Panc1 (cell line): ENCODE results near the gene ATP5PF. TPM values are rescaled to one million over a fixed set of nuclear protein-coding genes. Genes with fewer than 3 reads are reported as not detected.

Experiments used
- ATAC-seq: fragments of 200-7000 bp; cut with Tn5 transposase; 2 replicates; pipeline ENCODE4 v1.9.1; 2020; ENCODE audit warnings: mild to moderate bottlenecking, moderate library complexity
- BruUV-seq: library from RNA; stranded (reverse); fragments of 400-500 nt; replicated peaks from 2 replicates; lab custom pipeline; 2021; lab: Mats Ljungman, UMichigan
- CTCF ChIA-PET: fragments of 300-600 bp; sonication (Branson Sonifier 250); formaldehyde crosslinking; loops from one replicate; lab custom pipeline; 2022; ENCODE audit warnings: antibody characterized with exemption; lab: Charles Lee
- POLR2A ChIA-PET: fragments of 300-600 bp; sonication (Branson Sonifier 250); formaldehyde crosslinking; loops from one replicate; lab custom pipeline; 2022; ENCODE audit warnings: antibody characterized with exemption; lab: Charles Lee
- DNase-seq: peaks from one replicate; pipeline ENCODE4 v3.0.0-alpha.2; 2010; ENCODE audit warnings: low read depth, low spot score
- H3K27ac ChIP-seq: 2 replicates; pipeline ENCODE4 v1.5.1; 2011; ENCODE audit warnings: mild to moderate bottlenecking, low read length, inconsistent platforms
- H3K27me3 ChIP-seq: fragments of 200-500 bp; sonication (Bioruptor generic); 2 replicates; pipeline ENCODE4 v1.6.0; 2014; ENCODE audit warnings: low read length, inconsistent platforms; ENCODE audit not compliant: control insufficient read depth, insufficient read depth
- H3K36me3 ChIP-seq: fragments of 200-500 bp; sonication (Bioruptor generic); 2 replicates; pipeline ENCODE4 v1.5.1; 2014; ENCODE audit warnings: inconsistent platforms, mild to moderate bottlenecking, low read length, moderate library complexity; ENCODE audit not compliant: control insufficient read depth, insufficient read depth
- H3K4me1 ChIP-seq: 2 replicates; pipeline ENCODE4 v1.5.1; 2011; ENCODE audit warnings: inconsistent platforms, mild to moderate bottlenecking, low read length, moderate library complexity; ENCODE audit not compliant: control insufficient read depth, insufficient read depth
- H3K4me3 ChIP-seq, 2 experiments: 2 replicates each; pipeline ENCODE4 v1.5.1; 2011 to 2012; ENCODE audit warnings: low read depth in 2 of 2, low read length in 2 of 2, mild to moderate bottlenecking in 2 of 2, inconsistent platforms in 1 of 2, moderate library complexity in 1 of 2
- H3K9me3 ChIP-seq: fragments of 200-500 bp; sonication (Bioruptor generic); 2 replicates; pipeline ENCODE4 v1.5.1; 2014; ENCODE audit warnings: low read depth, mild to moderate bottlenecking, inconsistent platforms, low read length, moderate library complexity; ENCODE audit not compliant: control insufficient read depth, insufficient read depth
- CTCF ChIP-seq: fragments of 450-650 bp; IDR thresholded peaks from 2 replicates; pipeline ENCODE4 v1.5.1; 2017; ENCODE audit warnings: mild to moderate bottlenecking
- POLR2AphosphoS5 ChIP-seq: IDR thresholded peaks from 2 replicates; pipeline ENCODE4 v1.6.1; 2012; ENCODE audit warnings: mild to moderate bottlenecking, low read depth, low read length, moderate library complexity
- REST ChIP-seq, 2 experiments: IDR thresholded peaks; 2 replicates each; pipeline ENCODE4 v1.6.1; 2011 to 2012; ENCODE audit warnings: low read depth in 2 of 2, control low read depth in 1 of 2, low read length in 1 of 2, mild to moderate bottlenecking in 1 of 2, moderate library complexity in 1 of 2; ENCODE audit not compliant: insufficient read depth in 1 of 2
- SIN3A ChIP-seq: IDR thresholded peaks from 2 replicates; pipeline ENCODE4 v1.6.1; 2012; ENCODE audit warnings: low read depth, mild to moderate bottlenecking, low read length, moderate library complexity, borderline replicate concordance; ENCODE audit not compliant: insufficient read depth
- TCF7L2 ChIP-seq: IDR thresholded peaks from 2 replicates; pipeline ENCODE4 v1.6.1; 2011; ENCODE audit warnings: mild to moderate bottlenecking, low read depth, low read length, inconsistent platforms
- in situ Hi-C: cut with HindIII; loops from 2 replicates; pipeline ENCODE4 v1.10.0; 2016; ENCODE audit warnings: low sequenced_read_pairs, low pct_unique_long_range_greater_than_20kb
- intact Hi-C: fragments of 100-400 bp; cut with micrococcal nuclease; formaldehyde crosslinking; loops from one replicate; pipeline ENCODE4 v1.10.0; 2022; ENCODE audit not compliant: unreplicated experiment
- total RNA-seq: library from RNA; stranded (reverse); gene quantifications from one replicate; pipeline ENCODE4 v1.2.1, GENCODE V29; 2021; ENCODE audit not compliant: unreplicated experiment

ATP5PF gene
- total RNA-seq, 1 experiment from 2014 or later = 103 TPM

- no peak for TF ChIP-seq CTCF
- TF ChIP-seq TCF7L2 = no peak
- no peak for TF ChIP-seq SIN3A
- TF ChIP-seq REST (IDR thresholded peaks at IDR 0.05; ENCODE audit: insufficient read depth in 1 of 2, low read depth in 2 of 2, low read length in 1 of 2) = no peak
- no peak for TF ChIP-seq POLR2AphosphoS5
- DNase-seq = no peak
- ATAC-seq = no peak
- in situ Hi-C loops (no loop called here), intact Hi-C loops (no loop called here)
- CTCF ChIA-PET = no interaction called here
- Histone ChIP-seq H3K4me1 (no peaks in the 10 kb centered on the region), H3K27me3 (no peaks in the 10 kb centered on the region), H3K27ac (no peak overlapping the region), H3K9me3 (no peaks in the 10 kb centered on the region), H3K4me3 (no peak overlapping the region), H3K36me3 (no peaks in the 10 kb centered on the region)
- POLR2A ChIA-PET = no interaction called here
- BruUV-seq = no TSS peak
These were observed 24.9 kb downstream of the ATP5PF start for GRCh38 chr21:25709684-25710265.

- no peak overlapping the region for H3K4me3 ChIP-seq
- H3K36me3 ChIP-seq = no peaks in the 10 kb centered on the region
- no peaks in the 10 kb centered on the region for H3K27me3 ChIP-seq
- ATAC-seq (no peak), DNase-seq (peak; percentile 22)
- H3K9me3 ChIP-seq = no peaks in the 10 kb centered on the region
- in situ Hi-C loops (no loop called here), intact Hi-C loops (loop anchor here (1.0 kb wide), 1 partner anchor 100 kb away; no protein-coding TSS in a partner anchor)
- no TSS peak for BruUV-seq
- H3K27ac ChIP-seq = no peak overlapping the region
- TF ChIP-seq CTCF (peak; percentile 79), REST (IDR thresholded peaks at IDR 0.05; ENCODE audit: insufficient read depth in 1 of 2, low read depth in 2 of 2, low read length in 1 of 2) (no peak), SIN3A (no peak), POLR2AphosphoS5 (no peak), TCF7L2 (no peak)
- ChIA-PET POLR2A (no interaction called here), CTCF (interaction anchor here (0.6 to 0.7 kb wide), 3 partner anchors 82 to 1002 kb away, joined by 3 to 5 read pairs (median 3); no protein-coding TSS in a partner anchor)
- H3K4me1 ChIP-seq = no peaks in the 10 kb centered on the region
These were observed 26.1 kb downstream of the ATP5PF start for GRCh38 chr21:25708467-25709065.
